HG02973 (cell line): ENCODE measurements around the gene VAT1L.

Experiments used
- ATAC-seq: cut with Tn5 transposase; IDR thresholded peaks from one replicate; pipeline ENCODE4 v1.9.1; 2021; ENCODE audit warnings: moderate library complexity; ENCODE audit not compliant: unreplicated experiment

VAT1L gene

DNA sequence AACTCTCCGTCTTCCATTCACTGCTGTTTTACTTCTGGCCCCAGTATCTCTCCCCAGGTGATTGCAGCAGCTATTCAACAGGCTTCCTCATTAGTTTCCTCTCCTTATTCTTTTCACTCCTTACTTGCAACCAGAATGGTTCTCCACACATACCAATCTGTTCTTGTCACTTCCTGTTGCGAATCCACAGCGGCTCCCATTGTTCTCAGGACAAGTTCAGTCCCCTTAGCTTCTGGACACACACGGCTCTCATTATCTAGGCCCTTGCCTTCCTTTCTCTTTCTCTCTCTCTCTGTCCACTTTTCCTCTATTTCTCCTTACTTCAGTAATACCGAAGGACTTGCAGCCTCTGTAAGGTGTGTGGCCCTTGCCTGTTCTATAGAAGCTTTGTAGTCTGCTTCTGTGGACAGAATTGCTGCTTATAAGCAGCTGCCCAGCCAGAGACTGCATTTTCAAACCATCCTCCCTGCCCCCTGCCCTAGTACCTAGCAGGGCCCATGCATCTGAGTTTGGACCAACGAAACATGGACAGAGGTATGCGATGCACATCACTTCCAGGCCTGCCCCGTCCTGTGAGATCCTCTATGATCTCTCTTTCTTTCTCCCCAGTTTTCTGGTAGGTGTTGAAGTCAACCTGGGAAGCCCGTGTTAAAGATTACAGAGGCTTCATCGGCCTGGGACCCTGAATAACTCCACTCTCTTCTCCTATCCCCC is 45.7 kb downstream of the VAT1L start:
- no peak for ATAC-seq

DNA sequence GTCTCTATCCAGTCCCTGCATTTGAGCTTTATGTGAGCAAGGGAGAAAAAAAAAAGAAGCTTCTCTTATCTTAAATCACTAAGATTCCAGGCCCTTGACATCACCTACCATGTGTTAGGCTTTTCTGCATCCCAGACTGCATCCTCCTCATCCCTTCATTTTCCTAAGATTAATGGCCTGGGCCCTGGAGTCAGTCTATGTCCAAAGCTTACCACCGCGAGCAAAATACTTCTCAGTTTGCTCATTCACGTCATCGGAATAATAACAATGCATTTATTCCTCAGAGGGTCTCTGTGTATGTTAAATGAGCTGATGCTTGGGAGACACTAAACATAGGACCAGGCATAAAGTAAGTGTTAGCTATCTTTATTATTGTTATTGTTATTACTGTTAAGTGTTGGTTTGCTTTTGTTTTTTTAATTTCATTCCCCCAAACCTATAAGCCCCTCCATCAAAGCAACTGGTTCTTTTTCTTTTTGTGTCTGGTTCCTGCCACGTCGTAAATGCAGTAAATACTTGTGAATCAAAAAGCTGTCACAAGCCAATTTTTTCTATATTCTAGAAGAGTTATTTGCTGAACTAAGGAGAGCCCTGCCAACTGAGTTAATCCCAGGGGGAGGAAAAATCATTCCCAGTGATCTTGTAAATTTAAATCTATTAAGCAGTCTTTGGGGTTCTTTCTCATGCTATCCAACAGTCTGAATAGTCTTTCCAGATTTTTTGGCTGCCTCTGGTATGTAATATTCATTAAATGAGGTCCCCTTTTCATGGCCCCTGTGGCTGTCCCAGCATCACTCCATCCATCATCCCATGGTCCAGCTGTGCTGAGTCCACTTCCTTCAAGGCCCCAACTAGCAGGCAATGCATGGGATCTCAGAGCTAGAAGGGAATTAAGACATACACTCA is 46.5 kb downstream of the VAT1L start:
- ATAC-seq: no peak

DNA sequence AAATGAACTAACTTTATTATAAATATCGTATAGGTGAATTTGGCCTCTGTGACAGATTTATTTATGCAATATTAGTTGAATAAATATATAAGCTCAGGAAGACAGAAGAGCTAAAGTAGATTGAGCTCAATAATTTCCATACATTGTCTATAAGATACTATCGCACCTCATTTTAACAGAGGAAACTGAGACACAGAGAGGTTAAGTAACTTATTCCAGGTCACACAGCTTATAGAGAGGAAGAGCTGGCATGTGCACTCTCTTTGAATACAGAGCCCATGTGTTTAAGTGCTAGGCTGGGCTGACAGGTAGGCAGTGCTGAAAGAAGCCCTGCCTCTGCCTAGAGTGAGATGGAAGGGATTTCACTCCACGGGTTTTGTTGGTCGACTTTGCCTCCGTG is 48.4 kb downstream of the VAT1L start:
- ATAC-seq: no peak

DNA sequence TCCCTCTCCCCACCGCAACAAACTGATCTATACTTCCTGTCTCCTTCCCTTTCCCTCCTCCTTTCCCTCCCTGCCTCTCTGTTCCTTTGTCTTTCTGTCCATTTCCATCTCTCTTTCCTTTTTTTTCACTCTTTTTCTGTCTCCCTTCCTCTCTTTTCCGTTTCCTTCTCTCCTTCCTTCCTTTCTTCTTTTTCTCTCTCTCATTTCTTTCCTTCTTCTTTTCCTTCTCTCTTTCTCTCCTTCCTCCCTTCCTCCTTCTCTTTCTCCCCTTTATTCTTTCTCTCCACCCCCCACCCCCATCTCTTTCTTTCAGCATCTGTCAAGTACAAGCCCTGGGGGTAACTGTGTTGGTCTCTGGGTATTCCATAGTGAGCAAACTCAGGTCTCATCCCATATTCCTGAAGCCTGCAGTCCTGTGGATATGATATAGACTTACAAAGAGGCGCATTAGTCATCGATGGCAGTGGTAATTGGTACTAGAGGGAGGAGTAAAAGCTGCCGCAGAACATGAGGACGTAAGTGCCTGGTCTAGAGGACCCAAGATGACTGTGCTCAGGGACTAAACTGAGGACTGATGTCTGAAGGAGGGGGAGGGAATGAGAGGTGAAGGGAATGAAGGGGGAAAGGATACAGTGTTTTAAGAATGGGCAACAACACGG is 50.4 kb downstream of the VAT1L start:
- ATAC-seq: no peak

DNA sequence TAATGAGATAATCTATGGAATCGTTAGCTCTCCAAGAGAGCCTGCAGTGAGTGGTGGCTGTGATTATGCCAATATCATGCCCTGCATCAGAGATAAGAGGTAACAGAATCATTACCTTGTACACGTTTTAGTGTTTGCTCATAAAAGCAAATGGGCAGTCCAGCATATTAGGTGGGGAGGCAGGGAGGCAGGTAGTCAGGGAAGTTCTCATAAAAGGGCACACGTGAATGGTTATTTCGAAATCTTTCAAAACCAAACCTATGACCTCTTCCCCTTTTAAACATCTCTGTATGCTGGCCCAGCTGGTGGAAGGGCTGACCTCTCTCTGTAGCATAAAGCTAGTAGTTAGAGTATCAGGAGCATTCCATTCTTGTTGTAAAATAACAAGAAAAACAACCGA is 51.7 kb downstream of the VAT1L start:
- ATAC-seq: no peak

DNA sequence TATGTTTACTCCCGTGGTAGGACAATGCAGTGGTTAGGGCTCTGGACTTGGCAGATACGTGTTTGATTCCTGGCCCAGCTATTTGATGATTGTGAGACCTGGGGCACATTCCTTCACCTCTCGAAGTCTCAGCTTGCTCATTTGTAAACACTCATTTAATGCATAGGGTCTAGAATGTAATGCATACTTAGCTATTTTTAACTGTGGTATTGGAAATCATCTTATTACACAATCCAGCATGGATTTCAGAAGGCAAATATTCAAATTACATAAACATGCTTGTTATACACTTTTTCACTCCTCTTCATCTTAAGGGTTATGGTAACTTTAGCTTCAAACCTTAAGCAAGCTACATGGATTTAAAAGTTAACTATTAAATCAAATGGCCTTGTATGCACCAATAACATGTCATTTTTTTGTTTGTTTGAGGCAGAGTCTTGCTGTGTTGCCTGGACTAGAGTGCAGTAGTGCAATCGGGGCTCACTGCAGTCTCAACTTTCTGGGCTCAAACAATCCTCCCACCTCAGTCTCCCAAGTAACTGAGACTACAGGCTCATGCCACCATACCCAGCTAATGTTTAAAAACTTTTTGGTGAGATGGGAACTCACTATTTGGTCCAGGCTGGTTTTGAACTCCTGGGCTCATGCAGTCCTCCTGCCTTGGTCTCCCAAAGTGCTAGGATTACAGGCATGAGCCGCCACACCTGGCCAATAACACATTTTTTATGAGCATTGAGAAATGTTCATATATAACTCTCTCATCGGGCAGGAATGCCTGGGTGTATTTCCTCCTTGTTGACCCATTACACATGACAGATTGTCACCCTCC is 52.5 kb downstream of the VAT1L start:
- ATAC-seq: no peak

DNA sequence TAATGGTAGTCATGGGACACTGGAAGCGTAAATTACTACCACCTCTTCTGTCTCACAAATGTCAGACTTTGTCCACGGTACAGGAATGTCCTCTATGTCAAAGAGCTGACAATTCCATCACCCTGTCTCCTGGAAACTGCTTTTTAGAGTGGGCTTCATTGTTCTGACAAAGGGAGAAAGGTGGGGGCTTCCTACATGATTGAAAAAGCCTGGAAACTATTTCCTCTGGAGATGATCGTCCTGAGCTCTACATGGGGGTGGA is 53.1 kb downstream of the VAT1L start:
- no peak for ATAC-seq

DNA sequence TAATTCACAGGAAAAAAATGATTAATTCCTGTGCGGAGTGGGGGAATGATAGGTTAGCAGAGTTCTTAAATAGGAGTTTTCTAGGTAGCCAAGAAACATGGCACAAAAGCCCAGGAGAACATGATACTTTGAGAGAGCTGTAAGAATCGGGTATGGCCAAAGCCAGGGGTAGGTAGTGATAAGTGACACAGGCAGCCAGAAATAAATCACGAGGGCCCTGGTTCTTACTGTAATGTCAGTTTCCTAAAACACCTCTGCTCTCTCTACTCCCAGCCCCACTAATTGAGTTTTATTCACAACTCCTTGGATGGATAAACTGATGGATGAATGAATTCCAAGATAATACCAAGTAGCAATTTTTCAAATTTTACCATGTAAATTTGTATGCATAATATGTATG is 54.1 kb downstream of the VAT1L start:
- ATAC-seq: no peak

DNA sequence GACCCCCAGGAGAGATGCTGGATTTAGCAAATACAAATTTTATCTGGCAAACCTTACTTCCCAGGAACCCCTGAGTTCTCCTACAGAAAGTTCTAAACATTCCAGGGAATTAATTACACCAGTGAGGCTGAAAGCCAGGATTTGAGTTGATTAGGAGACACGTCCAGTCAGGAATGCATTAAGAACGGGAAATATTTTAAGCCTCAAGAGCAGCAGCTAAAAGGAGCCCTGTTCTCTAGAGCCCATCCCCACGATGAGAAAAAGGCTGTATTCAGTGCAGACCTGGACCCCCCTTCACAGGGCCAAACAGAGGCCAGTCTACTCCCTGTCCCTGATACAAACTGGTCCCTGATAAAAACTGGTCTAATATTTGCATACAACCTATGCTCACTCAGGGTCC is 55.0 kb downstream of the VAT1L start:
- no peak for ATAC-seq

DNA sequence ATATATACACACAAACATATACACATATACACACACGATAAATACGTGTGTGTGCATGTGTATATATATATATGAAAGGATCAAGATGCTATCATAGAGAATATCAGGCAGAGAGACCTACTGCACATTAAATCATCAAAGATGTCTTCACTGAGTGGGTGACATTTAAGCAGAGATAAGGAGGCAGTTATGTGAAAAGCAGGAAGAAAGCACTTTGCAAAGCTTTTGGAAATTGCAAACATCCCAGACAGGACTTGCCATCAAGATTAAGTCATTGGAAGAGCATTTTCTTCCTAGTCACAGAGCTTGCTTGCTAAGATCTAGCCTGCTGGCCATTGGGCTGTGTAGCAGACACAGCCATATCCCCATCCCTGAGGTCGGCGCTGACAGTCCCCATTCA is 56.4 kb downstream of the VAT1L start:
- ATAC-seq: no peak

DNA sequence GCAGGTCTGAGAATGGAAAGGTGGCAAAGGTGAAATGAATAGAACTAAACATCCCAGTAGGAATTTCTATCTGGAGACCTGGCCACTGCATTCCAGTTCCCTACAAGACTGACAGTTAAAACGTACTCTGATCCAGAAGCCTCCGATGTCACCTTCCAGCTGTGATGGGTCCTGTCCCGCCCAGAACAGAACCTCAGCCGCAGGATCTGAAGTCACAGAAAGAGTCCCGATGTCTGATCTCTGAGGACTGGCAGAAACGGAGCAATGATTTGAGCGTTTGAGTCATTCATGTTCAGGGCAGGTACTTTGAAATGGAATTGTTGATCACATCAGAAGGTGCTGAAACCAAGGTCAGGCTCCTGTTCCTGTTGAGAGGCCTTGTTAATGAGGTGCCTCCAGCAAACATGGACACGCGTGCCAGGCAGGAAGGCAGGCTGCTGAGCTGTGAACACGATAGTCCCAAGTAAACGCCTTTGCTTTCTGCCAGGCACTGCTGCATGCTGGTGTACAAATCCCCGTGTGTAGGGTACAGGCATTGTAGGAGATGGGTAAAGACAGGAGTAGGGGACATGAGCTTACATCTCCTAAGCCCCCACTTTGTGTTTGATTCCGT is 61.4 kb downstream of the VAT1L start:
- ATAC-seq: no peak

DNA sequence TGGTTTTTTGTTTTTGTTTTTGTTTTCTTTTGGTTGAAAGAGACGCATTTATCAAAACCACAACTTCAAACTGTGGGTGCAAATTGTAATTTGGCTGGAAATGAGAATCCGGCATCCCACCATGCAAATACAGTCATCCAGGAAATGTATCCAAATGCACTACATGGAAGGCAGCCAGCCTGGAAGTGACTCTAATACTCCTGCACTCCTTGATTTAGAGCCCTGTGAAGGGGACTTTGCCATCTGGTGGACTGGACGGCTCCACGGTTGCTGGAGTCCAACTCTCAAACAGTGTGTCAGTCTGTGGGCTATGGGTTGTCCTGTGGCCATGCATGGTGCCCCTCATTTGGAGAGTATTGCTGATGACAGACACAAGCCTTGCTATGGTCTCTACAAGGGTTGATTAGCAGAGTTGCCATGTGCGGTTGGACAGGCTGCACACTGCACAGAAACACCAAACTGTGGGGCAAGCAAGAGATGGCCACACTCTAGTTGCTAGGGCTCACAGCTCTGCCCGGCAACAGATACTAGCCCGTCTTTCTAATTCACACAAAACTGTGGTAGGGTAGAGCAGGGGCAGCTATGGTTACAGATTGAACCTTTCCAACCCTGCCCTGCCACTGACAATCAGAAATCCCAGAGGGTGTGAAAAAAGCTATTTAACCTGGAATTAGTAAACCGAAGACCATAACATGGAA is 62.4 kb downstream of the VAT1L start:
- no peak for ATAC-seq

DNA sequence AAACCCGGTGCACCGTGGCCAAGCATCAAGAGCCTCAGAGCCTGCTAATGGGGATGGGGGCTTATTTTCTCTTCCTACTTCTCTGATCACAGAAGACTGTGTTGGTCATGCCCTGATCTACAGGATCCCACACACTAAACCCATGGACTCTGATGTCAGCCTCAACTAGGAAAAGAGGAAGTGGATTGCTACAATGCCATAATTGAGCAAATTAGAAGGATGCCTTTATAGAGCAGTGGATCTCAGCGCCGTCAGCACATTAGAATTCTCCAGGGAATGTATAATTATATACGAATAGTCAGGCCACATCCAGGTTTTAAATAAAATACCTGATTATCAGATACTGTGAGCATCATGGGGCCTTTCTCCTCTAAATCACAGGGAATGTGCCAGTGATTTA is 64.8 kb downstream of the VAT1L start:
- no peak for ATAC-seq

DNA sequence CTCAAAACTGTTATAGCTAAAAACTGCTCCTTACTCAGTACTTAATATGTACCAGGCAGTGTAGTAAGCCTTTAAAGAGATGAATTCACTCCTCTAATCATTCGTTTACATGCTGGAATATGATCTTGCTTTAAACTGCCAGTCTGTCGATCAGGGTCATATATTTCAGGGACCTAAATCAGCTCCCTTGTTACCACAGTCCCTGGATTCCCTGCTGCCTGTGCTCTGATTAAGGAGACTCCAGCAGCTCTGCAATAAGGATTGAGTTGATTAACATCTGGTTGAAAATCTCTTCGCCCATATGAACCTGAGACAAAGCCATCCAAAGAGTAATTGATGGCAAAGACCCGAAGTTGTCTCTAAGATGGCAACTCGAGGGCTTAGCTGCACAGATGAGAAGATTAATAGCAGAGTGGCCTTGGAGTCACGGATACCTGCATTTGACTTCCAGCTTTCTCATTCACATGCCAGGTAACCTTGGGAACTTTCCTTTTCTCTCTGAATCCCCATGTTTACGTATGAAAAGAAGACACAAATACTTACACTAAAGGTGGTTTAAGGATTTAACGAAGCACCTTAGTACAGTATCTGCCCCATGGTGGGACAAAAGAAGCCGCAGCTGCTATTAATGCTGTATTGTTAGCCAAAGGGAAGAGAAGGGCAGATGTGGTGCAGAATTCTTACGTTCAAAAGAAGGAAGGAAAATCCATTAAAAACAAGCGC is 68.2 kb downstream of the VAT1L start:
- no peak for ATAC-seq

DNA sequence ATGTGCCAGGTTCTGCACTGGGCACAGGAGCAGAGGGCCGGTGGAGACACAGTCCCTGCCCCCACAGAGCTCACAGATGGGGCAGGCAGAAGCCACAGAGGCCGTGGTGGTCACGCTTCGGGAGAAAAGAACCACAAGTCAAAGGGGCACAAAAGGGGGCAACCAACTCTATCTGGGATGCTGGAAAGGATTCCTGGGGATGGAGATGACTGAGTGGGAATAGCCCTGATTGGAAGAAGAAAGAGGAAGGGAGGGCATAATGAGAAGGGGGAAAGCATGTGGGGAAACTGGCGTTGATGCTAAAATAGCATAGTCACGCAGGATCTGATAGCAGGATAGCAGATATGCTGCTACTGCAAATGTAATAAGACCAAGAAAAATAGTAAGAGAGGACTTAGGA is 69.7 kb downstream of the VAT1L start:
- ATAC-seq: no peak

DNA sequence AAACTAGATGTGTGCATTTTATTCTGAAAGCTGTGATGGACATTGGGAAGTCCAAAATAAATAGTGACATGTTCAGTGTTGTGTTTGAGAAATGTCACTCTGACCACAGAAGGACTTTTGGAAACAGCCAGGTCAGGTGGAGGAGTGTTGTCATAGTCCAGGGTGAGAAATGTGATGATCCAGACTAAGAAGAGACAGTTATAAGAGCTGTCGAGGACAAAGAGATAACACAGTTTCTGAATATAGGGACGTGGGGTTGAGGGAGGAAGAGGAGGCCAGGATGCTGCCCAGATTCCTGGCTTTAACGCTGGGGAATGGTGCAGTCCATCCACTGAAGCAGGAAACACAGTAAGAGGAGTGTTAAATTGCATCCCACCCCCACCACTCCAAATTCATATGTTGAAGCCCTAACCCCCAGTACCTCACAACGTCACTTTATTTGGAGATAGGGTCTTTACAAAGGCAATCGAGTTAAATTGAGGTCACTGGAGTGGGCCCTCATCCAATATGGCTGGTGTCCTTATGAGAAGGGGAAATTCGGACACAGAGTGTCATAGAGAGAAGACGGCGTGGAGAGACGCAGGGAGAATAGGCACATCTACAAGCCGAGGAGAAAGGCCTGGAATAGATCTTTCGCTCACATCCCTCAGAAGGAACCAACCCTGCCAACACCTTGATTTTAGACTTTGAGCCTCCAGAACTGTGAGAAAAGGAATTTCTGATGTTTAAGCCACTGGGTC is 71.3 kb downstream of the VAT1L start:
- no peak for ATAC-seq

DNA sequence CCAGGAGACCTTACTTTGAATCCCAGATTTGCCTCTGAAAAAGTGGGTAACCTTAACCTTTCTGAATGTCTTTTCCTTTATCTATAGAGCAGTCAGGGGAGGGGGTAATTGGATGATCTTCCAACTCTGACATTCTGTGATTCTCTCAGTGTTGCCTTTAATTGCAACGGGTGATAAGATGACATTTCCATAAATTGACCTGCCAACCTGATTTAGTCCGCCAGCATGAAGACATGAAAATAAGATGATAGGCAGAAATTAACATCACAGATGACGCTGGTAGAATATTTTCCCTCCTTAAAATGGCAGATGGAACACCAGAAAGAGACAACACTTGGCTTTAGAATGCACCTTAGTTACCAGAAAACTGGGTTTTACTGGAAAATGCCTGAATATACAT is 72.6 kb downstream of the VAT1L start:
- no peak for ATAC-seq

DNA sequence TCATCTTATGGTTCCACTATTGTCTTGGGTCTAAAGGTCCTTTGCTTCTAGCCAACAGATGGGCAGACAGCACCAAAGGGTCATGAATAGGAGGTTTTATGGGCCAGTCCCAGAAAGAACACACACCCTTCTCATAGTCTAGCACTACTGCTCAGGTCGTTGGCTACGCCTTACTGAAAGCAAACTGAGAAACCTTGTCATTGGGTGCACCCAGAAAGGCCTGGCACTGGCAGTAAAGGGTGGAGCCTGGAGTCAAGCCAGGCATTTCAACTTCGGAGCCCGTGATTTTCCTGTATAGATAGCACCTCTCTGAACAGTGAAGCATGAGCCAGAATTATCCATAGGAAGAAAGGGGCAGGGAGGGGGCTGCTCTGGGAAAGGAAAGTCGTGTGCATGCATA is 74.9 kb downstream of the VAT1L start:
- ATAC-seq: no peak

DNA sequence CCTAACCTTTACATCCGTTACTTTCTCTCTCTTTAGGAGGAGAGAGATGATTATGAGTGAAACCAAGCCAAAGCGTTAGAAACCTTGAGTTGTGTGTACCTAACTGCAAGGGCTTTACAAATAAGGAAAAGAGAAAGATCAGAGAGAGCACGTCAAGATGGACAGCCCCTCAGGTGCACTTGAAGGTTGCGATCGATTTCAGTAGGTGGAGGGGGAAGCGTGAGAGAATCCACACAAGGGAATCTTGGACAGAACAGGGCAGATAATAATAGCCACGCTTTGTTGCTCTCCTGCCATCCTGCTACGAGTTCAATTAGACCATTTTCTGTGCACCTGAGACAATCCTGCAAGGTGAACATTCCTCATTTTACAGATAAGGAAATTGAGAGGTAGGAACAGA is 78.4 kb downstream of the VAT1L start:
- ATAC-seq: no peak
